Smooth muscle cell (in vitro differentiated cells): Measurements from ENCODE around the gene ITIH1. TPM values are rescaled to one million over a fixed set of nuclear protein-coding genes. Genes with fewer than 3 reads are reported as not detected.

ENCODE experiments used
- DNase-seq: peaks from one replicate; lab custom pipeline; 2025; ENCODE audit not compliant: unreplicated experiment; lab: John Stamatoyannopoulos, UW
- H2AFZ ChIP-seq: fragments of 200-600 bp; sonication (generic); 2 replicates; pipeline ENCODE4 v1.6.0; 2016; ENCODE audit warnings: antibody characterized with exemption, low read depth, mild to moderate bottlenecking
- H3F3A ChIP-seq: fragments of 200-600 bp; sonication (generic); 2 replicates; pipeline ENCODE4 v1.6.0; 2017; ENCODE audit warnings: antibody characterized with exemption, low read depth
- H3K27ac ChIP-seq: fragments of 200-600 bp; sonication (generic); 2 replicates; pipeline ENCODE4 v1.5.1; 2016; ENCODE audit warnings: low read depth, mild to moderate bottlenecking
- H3K27me3 ChIP-seq: fragments of 200-600 bp; sonication (generic); 2 replicates; pipeline ENCODE4 v1.6.1; 2016; ENCODE audit warnings: low read depth, mild to moderate bottlenecking
- H3K36me3 ChIP-seq: fragments of 200-600 bp; sonication (generic); 2 replicates; pipeline ENCODE4 v1.5.1; 2016; ENCODE audit warnings: low read depth
- H3K4me1 ChIP-seq: fragments of 200-600 bp; sonication (generic); 2 replicates; pipeline ENCODE4 v1.5.1; 2016; ENCODE audit warnings: low read depth
- H3K4me2 ChIP-seq: fragments of 200-600 bp; sonication (generic); 2 replicates; pipeline ENCODE4 v1.6.0; 2016; ENCODE audit warnings: mild to moderate bottlenecking
- H3K4me3 ChIP-seq: fragments of 200-600 bp; sonication (generic); 2 replicates; pipeline ENCODE4 v1.5.1; 2016; ENCODE audit warnings: mild to moderate bottlenecking
- H3K79me2 ChIP-seq: fragments of 200-600 bp; sonication (generic); 2 replicates; pipeline ENCODE4 v1.6.0; 2016; ENCODE audit warnings: low read depth, mild to moderate bottlenecking
- H3K9ac ChIP-seq: fragments of 200-600 bp; sonication (generic); 2 replicates; pipeline ENCODE4 v1.6.0; 2016; ENCODE audit warnings: low read depth
- H3K9me3 ChIP-seq: fragments of 200-600 bp; sonication (generic); replicated peaks from 2 replicates; pipeline ENCODE4 v1.5.1; 2016; ENCODE audit warnings: low read depth
- H4K20me1 ChIP-seq: fragments of 200-600 bp; sonication (generic); 2 replicates; pipeline ENCODE4 v1.6.0; 2016; ENCODE audit warnings: low read depth
- CTCF ChIP-seq: fragments of 200-600 bp; sonication (generic); IDR thresholded peaks from 2 replicates; pipeline ENCODE4 v1.5.1; 2017; ENCODE audit warnings: borderline replicate concordance, mild to moderate bottlenecking, antibody characterized with exemption; ENCODE audit not compliant: insufficient read depth, poor library complexity, severe bottlenecking
- WGBS: methylation state at CpG from one replicate; pipeline ENCODE4 v1.1.7; 2016; ENCODE audit warnings: low lambda C conversion rate; 5-methylcytosine and 5-hydroxymethylcytosine counted together
- polyA plus RNA-seq: library from polyadenylated mRNA; unstranded; fragments of >200 nt; fragmentation: Nextera tagmentation; extraction: Ambion mirVana; gene quantifications from 2 replicates; pipeline ENCODE4 v1.2.1, GENCODE V29; 2016
- total RNA-seq: library from RNA; depleted of rRNA; stranded (reverse); fragments of >200 nt; gene quantifications from 2 replicates; pipeline ENCODE4 v1.2.3, GENCODE V29; 2014

The ITIH1 gene
- total and polyA plus RNA-seq, 2 experiments from 2014 or later = not detected

DNA sequence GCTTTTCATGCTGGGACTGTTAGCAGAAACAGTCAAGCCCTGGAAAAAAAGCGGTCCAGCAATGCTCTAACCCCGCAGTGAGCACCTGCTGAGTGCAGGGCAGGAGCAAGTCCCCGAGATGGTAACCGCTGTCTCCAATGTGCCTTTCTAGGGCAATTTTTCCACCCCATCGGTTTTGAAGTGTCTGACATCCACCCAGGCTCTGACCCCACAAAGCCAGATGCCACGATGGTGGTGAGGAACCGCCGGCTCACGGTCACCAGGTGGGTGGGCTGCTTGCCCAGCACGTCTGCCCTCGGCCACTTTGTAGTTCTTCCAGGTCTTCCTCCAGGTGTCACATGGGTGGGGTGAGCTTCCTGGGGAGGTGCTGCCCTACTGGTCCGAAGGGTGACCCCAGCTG lies 14.0 kb downstream of the ITIH1 start:
- 86% methylated on average over 12 of the region's 12 CpGs for WGBS
- H3K4me3 ChIP-seq = no peak overlapping the region
- no peaks in the 10 kb centered on the region for H4K20me1 ChIP-seq
- no peaks in the 10 kb centered on the region for H3F3A ChIP-seq
- no peak overlapping the region for H3K4me2 ChIP-seq
- no peaks in the 10 kb centered on the region for H3K4me1 ChIP-seq
- no peak overlapping the region for H3K9ac ChIP-seq
- no peaks in the 10 kb centered on the region for H3K36me3 ChIP-seq
- DNase-seq = no peak
- no peak overlapping the region for H2AFZ ChIP-seq
- no peaks in the 10 kb centered on the region for H3K79me2 ChIP-seq
- H3K27me3 ChIP-seq = no peaks in the 10 kb centered on the region
- H3K9me3 ChIP-seq = no peaks in the 10 kb centered on the region
- H3K27ac ChIP-seq = no peak overlapping the region
- TF ChIP-seq CTCF = no peak

- Histone ChIP-seq H3K4me1 (no peaks in the 10 kb centered on the region), H4K20me1 (no peaks in the 10 kb centered on the region), H3K4me2 (no peak overlapping the region), H3K9me3 (no peaks in the 10 kb centered on the region), H3K36me3 (no peaks in the 10 kb centered on the region), H3K9ac (no peak overlapping the region), H3K27me3 (no peaks in the 10 kb centered on the region), H3F3A (no peaks in the 10 kb centered on the region), H2AFZ (no peak overlapping the region), H3K27ac (no peak overlapping the region), H3K4me3 (no peak overlapping the region), H3K79me2 (no peaks in the 10 kb centered on the region)
- 88% methylated on average over 4 of the region's 4 CpGs for WGBS
- DNase-seq = no peak
- no peak for TF ChIP-seq CTCF
Observed at GRCh38 chr3:52791928-52792327, 14.5 kb downstream of the ITIH1 start.

DNA sequence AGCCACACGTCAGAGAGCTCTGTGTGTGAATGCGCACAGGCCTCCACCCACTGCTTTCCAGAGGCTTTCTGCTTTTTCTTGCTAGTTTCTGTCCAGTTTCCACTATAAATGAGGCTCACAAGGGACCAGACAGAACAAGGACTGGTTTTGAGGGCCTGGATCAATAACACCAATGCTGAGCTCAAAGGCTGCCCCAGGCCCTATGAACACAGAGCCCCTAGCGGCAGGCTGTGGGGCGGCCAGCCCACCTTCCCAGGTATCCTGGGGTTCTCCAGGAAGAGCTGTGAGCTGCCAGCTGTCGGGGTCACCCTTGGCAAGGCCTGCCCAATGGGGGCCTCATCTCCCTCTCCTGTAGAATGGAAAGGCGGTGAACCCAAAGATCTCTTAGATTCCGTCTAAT lies 15.0 kb downstream of the ITIH1 start:
- no peak overlapping the region for H3K4me2 ChIP-seq
- H4K20me1 ChIP-seq = no peaks in the 10 kb centered on the region
- no peak overlapping the region for H3K9ac ChIP-seq
- H3K27ac ChIP-seq = no peak overlapping the region
- no peaks in the 10 kb centered on the region for H3K27me3 ChIP-seq
- H3K36me3 ChIP-seq = no peaks in the 10 kb centered on the region
- H3K4me3 ChIP-seq = no peak overlapping the region
- H3K79me2 ChIP-seq = no peaks in the 10 kb centered on the region
- TF ChIP-seq CTCF = peak; percentile 18
- H3K9me3 ChIP-seq = no peaks in the 10 kb centered on the region
- H2AFZ ChIP-seq = no peak overlapping the region
- H3K4me1 ChIP-seq = no peaks in the 10 kb centered on the region
- no peaks in the 10 kb centered on the region for H3F3A ChIP-seq
- WGBS = 75% methylated on average over 7 of the region's 7 CpGs
- DNase-seq = no peak

DNA sequence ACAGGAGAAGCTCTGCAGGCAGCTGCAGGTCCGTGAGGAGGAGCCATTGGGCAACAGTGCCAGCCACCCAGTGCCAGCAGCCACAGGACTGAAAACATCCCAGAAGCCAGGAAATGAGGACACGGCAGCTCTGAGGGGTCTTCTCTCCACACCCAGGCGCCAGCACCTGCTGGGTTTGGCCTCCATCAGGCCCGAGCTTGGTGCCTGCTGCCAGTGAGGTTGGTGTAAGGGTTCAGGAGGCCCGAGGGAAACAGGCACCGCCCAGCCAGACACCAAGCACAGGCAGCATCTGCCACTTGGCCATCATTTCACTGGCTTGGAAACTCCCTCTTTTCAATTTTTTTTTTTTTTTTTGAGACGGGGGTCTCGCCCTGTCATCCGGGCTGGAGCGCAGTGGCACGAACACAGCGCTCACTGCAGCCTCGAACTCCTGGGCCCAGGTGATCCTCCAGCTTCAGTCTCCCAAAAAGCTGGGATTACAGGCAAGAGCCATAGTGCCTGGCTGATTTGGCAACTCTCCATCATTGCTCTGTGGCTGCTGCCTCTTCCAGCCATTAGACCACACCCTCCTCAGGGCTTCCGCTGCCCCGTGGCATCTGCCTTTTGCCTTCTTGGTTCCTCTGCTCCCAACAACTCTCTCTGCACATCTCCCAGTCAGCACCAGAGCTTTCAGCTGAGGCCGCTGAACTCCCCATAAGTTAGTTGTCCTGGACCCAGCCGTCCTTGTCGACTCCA lies 15.7 kb downstream of the ITIH1 start:
- Histone ChIP-seq H3K27me3 (no peaks in the 10 kb centered on the region), H3K4me2 (no peak overlapping the region), H3K36me3 (no peaks in the 10 kb centered on the region), H3K79me2 (no peaks in the 10 kb centered on the region), H4K20me1 (no peaks in the 10 kb centered on the region), H2AFZ (no peak overlapping the region), H3K9ac (no peak overlapping the region), H3F3A (no peaks in the 10 kb centered on the region), H3K4me1 (no peaks in the 10 kb centered on the region), H3K27ac (no peak overlapping the region), H3K4me3 (no peak overlapping the region), H3K9me3 (no peaks in the 10 kb centered on the region)
- DNase-seq = no peak
- 90% methylated on average over 18 of the region's 18 CpGs for WGBS
- TF ChIP-seq CTCF = no peak
